ENCODE data around the gene TLE1.

GRCh38 chr9:81598123-81598497 lies 91.2 kb downstream of the TLE1 start:
- TF ChIP-seq CTCF (conservative IDR thresholded peaks at IDR 0.05; ENCODE audit: low read length) (no peak), EZH2phosphoT487 (IDR thresholded peaks at IDR 0.05; ENCODE audit: borderline replicate concordance) (no peak)

All from Loucy (cell line).